Activated naive CD4-positive, alpha-beta T cell treated with anti-CD3 and anti-CD28 coated beads, Interleukin-2, amount 50 U/mL, for 16 hours (primary cell): Measurements from ENCODE around the gene PLEKHM2.

Experiments
- DNase-seq: peaks from one replicate; pipeline ENCODE4 v3.0.0-alpha.2; 2020

Gene PLEKHM2

DNA sequence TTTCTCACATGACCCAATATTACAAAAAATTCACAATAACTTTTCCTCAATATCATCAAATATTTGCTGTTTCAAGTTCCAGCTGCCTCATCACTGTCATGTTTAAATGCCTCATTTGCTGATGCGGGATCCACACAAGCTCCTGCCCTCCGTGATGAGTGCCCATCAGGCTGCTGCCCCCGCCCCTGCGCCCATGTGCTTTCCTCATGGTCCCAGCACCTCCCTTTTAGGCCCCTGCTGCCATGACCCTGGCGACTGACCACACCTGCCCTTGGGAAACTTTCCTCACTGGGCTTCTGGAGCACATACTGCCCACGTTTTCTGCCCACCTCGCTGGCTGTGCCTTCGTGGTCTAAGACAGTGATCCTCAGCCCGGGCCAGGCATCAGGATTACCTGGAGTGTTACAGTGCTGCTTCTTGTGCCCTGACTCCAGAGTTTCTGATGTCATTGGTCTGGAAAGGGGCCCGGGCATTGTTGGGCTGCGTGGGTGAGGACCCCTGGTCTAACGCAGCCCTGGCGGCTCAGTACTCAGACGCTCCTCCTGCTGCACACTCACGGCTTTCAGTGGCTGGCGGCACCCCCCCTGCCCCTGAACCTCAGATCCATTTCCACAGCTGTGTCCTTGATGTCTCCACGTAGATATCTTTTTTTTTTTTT, 20.5 kb downstream of the PLEKHM2 start:
- DNase-seq, result no peak

DNA sequence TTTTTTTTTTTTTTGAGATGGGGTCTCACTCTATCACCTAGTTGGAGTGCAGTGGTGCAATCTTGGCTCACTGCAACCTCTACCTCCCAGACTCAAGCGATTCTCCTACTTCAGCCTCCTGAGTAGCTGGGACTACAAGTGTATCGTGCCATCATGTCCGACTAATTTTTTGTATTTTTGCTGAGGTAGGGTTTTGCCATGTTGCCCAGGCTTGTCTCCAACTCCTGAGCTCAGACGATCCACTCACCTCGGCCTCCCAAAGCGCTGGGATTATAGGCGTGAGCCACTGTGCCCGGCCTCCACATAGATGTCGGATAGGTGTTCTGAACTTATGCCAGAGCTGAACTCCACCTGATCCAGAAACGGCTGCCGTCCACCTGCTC, 21.1 kb downstream of the PLEKHM2 start:
- DNase-seq, result no peak

DNA sequence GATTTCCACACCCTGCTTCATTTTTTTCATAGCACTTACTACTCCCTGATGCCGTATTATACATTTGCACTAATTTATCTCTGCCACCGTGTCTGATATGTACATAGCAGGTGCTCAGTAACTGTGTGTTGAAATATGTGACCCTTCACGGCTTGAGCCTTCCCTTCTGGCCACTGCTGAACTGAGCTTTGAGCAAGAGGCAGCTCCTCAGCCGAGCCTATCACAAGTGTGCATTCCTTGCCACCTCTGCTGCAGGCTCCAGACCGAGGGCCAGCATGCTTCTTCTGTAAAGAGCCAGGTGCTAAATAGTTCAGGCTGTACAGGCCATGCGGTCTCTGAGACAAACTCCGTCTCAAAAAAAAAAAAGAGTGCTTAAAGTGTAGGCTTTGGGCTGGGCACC, 22.6 kb downstream of the PLEKHM2 start:
- DNase-seq, result no peak

DNA sequence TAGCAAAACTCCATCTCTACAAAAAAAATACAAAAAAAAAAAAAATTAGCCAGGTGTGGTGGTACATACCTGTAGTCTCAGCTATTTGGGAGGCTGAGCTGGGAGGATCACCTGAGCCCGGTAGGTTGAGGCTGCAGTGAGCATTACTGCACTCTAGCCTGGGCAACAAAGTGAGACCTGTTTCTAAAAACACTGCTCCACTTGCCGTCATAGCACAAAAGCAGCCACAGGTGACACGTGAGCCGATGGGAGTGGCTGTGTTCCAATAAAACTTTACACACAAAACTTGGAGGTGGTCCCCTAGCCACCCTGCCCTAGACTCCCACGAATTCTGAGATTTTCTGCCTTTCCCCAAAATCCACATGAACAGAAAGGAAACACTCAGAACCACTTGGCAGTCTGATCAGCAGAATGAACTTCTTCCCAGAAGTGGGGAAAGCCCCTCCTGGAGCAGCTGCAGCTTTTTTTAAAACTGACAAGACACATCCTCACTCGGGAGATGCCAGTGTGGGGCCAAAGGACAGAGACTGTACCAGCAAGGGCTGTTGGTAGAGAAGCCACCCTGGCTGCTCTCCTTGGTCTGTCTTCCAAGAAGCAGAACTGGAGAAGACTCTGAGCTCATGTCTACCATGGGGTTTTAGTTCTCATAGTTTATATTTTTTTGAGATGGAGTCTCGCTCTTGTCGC, 23.3 kb downstream of the PLEKHM2 start:
- DNase-seq, result no peak

DNA sequence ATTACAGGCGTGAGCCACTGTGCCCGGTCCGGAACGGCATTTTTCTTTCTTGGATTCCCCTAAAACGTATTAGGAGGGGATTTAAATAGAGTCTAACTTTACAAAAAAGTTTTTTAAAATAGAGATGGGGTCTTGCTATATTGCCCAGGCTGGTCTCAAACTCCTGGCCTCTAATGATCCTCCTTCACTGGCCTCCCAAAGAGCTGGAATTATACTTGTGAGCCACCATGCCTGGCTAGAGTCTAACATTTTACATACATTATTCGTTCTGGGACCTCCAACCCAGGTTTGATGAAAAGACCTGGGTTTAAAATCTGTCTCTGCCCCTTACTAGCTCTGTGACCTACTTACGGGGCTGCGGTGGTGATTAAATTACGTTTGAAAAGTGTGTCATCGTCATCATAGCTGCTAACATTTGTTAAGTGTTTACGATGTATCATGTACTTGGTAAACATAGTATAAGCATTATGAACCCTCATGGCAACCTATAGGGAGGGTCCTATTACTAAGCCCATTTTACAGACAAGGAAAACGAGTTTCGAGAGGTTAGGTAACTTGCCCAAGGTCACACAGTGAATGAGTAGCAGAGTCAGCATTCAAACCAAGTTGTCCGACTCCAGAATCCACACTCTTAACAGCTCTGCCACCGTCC, 24.5 kb downstream of the PLEKHM2 start:
- no peak for DNase-seq

DNA sequence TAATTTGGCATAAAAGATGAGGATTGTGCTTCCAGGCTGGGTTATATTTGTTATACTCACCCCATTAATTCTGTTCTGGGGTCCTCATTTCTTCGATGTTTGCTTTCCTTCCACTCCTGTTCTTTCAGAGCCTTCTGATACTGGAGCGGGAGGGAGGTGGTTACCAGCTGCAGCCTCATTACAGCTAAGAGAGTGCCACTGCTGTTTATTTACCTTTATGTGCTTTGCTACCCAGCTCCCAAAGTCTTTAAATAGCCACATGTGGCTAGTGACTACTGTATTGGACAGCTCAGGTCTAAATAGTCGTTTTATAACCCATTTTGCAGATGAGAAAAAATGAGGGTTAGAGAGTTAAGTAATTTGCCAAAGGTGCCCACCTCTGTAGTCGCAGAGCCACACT, 25.1 kb downstream of the PLEKHM2 start:
- DNase-seq, result no peak

DNA sequence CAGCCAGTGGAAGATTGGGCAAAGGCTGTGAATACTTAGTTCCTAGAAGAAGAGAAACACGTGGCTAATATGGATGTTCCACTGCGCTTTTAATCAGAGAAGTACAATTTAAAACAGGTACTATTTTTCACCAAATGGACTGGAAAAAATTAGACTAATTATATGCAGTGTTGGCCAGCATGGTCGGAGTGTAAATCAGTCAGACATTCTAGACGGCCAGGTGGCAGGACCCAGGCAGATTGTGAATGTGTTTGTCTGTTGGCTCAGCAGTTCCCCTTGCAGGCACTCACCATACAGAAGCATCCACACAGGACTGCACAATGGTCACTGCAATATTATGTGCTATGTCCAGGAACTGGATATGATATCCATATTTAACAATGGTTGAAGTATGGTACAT, 28.0 kb downstream of the PLEKHM2 start:
- no peak for DNase-seq

DNA sequence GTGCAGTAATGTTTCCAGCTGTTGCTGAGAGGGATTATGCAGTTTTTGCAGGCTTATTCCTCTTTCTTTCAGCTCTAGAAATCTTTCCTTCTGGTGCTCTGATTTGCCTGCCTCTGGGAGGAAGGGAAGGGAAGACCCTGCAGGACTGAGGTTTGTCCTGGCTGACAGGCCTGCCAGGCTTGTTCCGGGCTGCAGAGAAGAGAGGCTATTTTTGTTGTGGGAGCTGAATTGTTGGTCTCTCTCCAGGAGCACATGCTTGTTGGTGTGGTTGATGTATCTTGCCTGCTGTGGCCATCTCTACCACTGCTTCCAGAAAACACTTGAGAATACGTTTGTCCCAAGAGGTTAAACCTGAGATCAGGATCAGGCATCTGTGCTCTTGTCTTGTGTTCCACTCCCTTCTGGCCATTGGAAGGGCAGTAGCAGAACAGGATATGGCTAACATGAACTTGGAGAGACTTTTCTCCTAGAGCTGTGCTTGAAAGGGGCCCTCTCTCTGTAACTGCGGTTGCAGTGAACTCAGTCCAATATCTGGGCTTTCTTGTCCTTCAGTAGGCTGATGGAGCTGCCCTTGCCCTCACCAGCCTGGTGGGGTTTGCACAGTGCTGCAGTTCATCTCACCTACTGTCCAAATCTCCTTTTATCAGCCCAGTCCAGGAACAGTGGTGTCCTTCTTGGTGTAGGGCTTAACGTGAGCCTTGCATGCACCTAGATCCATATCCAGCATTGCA, 30.5 kb downstream of the PLEKHM2 start:
- DNase-seq, result no peak

DNA sequence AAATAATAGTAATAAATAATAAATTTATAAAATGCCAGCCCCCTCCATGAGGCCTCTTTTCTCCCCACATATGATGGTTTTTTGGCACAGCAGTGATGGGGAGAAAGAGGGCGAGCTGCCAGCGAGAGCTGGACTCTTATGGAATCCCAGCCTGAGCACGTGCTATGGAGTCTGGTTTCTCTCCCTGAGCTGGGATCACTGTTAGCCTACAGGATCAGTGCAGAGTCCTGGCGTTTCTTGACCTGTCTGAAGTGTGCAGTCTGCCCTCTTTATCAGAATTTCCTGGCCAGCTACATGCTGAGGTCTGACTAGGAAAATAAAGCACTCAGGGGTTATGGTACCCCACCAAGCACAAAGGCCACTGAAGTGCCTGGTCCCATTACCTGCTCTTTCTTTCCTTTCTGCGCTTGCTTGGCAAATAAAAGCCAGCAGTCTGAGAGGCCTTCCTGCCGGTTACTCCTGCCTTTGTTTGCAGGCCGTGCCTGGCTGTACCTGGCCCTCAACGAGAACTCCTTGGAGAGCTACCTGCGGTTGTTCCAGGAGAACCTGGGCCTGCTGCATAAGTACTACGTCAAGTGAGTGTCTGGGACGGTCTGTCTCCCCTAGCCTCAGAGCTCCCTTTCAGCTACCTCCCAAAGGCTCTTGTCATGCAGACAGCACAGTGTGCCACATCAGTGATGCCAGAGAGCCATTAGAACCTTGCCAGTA, 33.5 kb downstream of the PLEKHM2 start:
- DNase-seq, result no peak

DNA sequence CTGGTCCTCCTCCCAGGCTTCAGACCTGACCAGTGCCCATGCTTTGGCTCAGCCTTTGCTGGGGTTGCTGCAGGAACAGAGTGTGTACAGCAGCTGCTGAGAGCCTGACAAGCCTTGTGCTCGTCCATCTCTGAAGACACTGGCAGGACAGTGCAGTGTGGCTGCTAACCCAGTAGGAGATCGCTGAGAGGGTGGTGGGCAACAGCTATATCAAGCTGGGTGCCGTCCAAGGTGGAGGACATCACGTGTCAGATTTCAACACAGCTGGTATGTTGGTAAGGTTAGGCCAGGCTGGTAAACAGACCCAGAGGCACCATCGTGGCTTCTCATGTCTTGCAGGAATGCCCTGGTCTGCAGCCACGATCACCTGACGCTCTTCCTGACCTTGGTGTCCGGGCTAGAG, 34.1 kb downstream of the PLEKHM2 start:
- DNase-seq, result no peak

DNA sequence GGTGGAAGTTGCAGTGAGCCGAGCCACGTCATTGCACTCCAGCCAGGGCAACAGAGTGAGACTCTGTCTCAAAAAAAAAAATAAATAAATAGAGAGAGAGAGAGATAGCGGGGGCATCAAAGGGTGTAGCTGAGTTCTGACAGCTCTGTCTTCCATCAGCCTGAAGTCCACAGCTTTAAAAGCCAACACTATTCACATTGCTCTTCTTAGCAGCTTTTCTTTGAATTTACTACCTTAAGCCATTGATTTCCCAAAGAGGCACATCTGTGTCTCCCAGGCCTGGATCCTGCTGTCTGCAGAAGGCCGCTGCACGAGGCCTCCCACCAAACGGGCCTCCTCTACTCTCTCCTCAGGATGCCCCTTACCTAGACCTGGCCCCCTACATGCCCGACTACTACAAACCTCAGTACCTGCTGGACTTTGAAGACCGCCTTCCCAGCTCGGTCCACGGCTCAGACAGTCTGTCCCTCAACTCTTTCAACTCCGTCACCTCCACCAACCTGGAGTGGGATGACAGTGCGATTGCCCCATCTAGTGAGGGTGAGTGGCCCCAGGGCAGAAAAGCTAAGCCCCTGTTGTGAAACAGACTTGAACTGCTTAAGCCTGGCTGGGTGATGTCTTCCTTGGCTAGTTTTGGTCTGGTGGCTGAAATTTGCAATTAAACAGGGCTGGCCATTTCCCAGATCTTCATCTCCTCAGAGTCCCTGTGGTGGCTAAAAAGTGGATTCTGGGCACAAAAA, 35.4 kb downstream of the PLEKHM2 start:
- no peak for DNase-seq

DNA sequence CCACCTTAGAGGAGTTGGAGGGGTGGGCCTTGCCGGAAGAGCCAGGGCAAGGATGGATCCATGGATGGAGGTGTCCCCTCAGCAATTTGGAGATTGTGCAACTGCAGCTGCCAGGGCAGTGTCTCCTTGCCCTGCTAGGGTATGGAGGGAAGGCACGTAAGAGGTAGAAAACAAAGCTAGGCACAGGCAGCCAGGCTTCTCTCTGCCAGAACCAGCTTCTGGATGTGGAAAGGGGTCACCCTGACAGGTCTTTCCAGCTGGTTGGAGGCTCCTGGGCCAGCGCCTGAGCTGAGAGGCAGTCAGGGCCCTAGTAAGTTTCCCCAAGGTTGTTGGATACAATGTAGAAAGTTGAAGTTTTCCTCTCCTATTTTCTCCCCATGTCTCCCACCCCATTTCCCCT, 36.7 kb downstream of the PLEKHM2 start:
- DNase-seq, result no peak

DNA sequence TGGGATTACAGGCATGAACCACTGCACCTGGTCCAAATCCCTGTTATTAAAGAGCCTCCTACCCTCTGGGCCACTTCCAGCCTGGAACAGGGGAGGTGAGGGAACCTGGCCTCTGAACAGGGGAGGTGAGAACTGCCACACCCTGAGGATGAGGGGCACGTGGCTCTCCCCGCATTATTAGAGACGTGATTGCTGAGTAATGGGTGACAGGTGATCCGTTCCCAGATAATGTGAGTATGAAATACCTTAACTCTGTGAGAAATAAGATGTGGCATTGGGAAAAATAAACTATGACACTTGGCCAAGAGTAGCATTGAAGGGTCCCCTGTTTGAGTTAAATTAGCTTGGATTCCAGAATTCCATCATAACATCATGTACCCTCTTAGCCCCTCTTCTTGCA, 38.3 kb downstream of the PLEKHM2 start:
- DNase-seq, result no peak

DNA sequence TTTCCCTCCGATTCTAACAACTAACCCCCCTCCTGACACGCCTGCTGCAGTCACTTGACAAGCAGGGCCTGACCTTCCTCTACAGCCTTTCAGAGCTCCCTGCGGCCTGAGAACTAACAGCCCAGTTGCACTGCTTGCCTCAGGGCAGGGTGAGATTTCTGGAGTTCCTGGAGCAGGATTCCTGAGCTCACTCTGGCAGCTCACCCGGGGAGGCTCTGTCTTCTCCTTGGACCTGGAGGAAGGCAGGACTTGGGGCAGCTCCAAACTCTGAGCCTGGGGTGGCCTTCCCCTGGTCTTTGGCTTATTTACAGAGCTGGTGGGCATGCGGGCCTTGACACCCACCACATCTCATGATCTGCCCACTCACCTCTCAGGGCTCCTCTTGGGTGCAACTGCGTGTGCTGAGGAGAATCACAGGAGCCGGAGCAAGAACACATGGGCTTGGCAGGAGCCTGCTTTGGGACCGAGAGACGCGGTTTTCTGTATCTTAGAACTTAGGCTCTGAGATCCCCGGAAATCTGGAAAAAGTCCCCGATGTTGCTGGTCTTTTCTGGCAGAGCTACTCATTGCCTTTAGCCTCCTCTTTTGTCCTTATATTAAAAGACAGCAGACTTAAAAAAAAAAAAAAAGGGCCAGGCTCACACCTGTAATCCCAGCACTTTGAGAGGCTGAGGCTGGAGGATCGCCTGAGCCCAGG, 38.9 kb downstream of the PLEKHM2 start:
- DNase-seq, result no peak

DNA sequence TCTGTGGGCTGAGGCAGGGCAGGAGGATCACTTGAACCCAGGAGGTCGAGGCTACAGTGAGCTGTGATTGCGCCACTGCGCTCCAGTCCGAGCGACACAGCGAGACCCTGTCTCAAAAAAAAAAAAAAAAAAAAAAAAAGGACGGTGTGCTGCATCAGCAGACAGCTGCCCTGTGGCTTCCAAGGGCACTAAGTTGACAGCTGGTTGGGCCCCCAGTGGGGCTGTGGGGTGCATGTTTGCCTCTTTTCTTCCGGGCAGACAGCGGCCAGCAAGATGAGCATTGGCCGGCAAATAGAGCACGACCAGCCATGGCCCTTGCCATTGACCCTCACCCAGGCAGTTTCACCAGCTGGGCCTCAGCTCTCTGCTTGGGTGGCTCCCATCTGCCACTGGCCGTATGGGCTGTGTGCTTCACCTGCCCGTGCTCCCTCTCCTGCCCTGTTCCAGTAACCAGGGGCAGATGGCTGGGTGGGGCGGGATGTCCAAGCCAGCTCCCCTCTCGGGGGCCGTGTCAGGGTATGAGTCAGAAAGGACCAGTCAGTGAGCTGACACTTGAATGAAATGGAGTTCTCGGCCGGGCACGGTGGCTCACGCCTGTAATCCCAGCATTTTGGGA, 39.6 kb downstream of the PLEKHM2 start:
- DNase-seq, result no peak

DNA sequence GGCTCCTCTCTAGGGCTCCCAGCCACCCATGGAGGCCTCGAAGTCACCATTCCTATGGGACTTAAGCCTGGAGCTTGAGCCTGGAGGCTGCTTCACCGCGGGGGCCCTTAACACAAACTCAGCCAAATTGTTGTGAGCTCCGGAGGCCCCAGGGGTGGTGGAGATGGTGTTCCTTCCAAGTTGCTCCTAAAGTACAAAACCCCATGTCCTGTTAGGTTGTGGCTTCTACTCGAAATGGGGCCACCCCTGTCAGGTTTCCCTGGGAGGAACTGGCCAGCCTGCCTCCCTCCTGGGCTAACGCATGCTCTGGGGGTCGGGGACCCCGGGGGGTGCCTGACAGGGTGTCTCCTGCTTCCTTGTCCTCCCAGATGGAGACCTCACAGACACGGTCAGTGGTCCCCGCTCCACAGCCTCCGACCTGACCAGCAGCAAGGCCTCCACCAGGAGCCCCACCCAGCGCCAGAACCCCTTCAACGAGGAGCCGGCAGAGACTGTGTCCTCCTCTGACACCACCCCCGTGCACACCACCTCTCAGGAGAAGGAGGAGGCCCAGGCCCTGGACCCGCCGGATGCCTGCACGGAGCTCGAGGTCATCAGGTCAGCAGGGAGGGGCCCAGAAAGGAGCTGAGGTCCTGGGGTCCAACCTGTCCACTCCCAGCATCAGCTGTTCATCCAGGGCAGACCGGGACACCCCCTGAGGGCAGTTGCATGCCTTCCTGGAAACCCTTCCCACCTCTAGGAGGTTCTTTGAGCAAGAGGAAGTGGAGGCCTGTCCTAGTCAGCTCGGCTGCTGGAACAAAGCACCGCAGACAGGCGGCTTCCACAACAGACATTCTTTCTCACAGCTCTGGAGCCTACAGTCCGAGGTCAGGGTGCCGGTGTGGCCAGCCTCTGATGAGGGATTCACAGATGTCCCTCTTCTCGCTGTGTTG, 41.1 kb downstream of the PLEKHM2 start:
- DNase-seq, result no peak

DNA sequence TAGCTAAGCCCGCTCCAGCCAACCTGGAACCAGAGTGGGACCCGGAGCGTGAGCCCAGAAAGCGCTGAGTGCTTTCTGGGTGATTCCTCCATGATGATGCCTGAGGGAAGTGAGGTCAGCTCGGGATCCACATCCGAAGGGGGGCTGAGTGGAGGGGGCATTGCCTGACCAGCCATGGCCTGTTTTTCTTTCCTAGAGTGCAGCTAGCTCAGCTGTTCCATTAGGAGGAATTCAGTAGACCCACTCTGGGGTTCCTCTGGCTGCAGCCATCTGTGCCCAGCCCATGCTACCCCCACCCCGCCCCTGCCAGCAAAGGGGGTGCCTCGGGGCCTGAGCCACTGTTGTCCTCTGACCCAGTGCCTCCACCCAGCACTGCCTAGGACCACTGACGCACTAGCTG, 42.4 kb downstream of the PLEKHM2 start:
- DNase-seq, result no peak

DNA sequence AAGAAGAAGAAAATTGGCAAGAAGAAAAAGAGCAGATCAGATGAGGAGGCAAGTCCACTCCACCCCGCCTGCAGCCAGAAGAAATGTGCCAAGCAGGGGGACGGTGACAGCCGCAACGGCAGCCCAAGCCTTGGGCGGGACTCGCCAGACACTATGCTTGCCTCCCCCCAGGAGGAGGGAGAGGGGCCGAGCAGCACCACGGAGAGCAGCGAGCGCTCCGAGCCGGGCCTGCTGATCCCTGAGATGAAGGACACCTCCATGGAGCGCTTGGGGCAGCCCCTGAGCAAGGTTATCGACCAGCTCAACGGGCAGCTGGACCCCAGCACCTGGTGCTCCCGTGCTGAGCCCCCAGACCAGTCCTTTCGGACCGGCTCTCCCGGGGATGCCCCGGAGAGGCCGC, 42.9 kb downstream of the PLEKHM2 start:
- DNase-seq, result no peak

DNA sequence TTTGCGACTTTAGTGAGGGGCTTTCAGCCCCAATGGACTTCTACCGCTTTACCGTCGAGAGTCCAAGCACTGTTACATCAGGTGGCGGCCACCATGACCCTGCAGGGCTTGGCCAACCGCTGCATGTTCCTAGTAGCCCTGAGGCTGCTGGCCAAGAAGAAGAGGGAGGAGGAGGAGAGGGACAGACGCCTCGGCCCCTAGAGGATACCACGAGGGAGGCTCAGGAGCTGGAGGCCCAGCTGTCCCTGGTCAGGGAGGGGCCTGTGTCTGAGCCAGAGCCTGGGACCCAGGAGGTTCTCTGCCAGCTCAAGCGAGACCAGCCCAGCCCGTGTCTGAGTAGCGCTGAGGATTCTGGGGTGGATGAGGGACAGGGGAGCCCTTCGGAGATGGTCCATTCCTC, 43.3 kb downstream of the PLEKHM2 start:
- no peak for DNase-seq

DNA sequence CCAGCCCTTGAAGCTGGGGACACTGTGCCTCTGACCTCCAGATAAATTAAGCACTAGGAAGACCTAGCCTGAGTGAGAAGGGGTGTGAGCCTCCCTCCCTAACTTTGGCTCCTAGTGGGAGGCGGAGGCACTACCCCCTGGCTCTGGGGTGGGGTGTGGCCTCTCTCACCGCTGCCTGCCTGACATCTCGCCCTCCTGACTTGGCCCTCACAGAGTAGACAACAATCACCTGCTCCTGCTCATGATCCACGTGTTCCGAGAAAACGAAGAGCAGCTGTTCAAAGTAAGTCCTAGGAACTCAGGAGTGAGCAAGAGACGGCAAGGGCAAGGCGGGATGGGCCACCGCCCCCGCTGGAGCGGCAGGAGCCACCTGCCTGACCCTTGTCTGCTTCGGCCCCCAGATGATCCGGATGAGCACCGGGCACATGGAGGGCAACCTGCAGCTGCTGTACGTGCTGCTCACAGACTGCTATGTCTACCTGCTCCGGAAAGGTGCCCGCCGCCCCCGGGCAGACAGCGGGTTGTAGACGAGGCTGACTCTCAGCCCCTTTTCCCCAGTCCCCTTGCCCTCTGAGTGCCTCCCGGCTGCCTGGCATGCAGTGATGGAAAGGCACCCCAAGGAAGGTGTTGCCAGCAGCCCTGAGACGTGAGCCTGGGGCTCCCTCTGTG, 43.9 kb downstream of the PLEKHM2 start:
- no peak for DNase-seq
